ENCODE measurements around the gene PCDH1. TPM values are rescaled to one million over a fixed set of nuclear protein-coding genes. Genes with fewer than 3 reads are reported as not detected.

The PCDH1 gene
- polyA plus RNA-seq, 3 donors, result 18.7 to 26.2 (median 21.0) TPM

DNA sequence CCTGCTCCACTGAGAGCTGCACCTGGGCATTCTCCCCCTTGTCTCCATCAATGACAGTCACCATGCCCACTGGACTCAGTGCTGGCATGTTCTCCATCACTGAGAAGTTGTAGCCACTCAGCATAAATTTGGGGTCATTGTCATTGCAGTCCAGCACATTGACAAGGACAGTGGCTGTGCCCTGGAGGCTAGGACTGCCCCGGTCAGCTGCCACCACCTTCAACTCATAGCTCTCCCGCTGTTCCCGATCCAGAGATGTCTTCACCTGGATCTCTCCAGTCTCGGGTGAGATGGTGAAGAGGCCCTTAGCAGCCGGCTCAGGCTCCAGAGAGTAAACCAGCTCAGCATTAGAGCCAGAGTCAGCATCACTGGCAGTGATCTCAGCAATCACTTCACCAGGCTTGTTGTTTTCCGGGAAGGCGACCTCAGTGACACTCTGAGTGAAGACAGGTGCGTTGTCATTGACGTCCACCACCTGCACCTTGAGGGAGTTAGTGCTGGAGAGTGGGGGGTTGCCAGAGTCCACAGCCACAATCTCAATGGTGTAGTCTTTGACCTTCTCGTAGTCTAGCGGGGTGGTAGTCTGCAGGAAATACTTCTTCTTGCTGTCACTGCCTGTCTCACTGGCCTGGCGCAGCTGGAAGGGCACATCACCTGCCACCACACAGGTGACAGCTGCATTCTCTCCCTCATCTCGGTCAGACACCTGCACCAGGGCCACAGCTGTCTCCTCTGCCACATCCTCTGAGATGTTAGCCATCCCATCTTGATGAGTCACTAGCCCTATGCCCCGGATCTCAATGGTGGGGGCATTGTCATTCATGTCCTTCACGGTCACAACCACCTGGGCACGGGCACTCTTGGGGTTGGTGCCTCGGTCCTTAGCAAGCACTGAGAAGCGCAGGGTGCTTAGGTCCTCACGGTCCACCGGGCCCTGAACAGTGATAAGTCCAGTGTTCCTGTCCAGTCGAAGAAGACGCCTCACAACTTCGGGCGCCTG lies 13.5 kb downstream of the PCDH1 start:
- no peak for DNase-seq (ENCODE audit: extremely low read depth in 1 of 11, low read depth in 9 of 11, low spot score in 4 of 11)

DNA sequence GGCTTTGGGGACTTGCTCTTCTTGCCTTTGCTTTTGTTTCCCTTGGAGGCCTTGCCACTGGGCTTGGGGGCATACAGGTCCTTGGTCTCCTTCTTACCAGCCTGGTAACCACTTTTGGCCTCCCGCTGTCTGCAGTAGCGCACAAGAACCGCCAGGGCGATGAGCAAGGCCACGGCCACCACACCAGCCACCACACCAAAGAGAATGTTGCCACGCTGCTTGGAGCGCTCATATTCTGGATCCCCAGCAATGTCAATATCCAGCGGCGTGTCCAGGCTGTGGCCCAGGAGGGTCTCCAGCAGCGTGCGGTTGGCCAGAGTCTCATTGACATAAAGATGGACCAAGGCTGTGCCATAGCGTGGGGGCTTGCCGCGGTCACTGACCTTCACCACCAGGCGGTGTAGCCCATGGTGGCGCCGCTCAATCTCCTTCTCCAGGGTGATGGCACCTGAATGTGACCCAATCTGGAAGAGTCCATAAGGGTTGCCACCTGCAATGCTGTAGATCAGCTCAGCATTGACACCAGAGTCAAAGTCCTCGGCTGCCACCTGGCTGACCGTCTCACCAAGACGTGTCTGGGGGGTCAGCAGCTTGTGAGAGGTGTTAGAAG lies 14.5 kb downstream of the PCDH1 start:
- DNase-seq (ENCODE audit: extremely low read depth in 1 of 11, low read depth in 9 of 11, low spot score in 4 of 11), result no peak

DNA sequence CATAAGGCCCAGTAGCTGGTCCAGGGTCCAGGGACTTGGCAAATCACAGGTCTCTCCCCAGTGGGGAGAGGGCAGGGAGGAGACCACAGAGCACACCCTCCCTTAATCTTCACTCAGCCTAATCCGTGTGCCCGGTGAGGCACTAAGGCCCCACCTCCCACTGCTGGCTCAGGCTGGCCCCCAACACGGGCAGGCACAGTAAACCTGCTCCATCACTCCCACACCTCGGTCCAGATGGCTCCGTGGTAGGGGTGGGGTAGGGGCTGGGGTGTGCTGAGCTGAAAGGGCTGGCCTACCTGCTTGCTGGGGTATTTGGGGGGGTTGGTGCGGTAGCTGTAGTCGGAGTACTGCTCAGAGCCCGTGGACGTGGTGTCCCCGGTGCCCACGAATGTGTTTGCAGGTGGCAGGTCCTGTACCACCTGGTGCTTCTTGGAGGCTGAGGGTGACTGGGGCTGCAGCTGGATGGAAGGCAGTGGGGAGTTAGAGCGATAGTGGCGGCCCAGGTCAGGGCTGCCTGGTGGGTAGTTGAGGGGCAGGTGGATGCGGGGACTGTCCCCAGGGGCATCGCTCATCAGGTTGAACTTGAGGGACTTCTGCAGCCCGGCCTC lies 15.2 kb downstream of the PCDH1 start:
- no peak for DNase-seq (ENCODE audit: extremely low read depth in 1 of 11, low read depth in 9 of 11, low spot score in 4 of 11)

DNA sequence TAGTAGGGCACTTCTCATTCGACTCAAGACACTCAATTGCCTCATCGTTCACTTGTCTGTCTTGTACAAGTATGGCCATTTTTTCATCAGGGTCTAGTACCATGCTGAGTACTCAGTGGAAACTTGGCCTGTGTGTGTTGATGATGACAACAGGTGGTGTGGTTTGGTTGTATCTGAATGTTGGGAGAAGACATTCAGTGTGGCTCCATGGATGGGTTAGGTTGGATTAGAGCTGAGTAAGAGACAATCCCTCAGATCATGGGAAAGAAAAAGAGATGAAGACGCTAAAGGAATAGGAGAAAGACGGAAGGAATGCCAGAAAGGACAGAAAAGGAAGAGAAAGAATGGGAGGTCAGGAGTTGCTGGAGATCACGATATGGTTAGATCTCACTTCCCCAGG lies 17.0 kb downstream of the PCDH1 start:
- no peak for DNase-seq (ENCODE audit: extremely low read depth in 1 of 11, low read depth in 9 of 11, low spot score in 4 of 11)

DNA sequence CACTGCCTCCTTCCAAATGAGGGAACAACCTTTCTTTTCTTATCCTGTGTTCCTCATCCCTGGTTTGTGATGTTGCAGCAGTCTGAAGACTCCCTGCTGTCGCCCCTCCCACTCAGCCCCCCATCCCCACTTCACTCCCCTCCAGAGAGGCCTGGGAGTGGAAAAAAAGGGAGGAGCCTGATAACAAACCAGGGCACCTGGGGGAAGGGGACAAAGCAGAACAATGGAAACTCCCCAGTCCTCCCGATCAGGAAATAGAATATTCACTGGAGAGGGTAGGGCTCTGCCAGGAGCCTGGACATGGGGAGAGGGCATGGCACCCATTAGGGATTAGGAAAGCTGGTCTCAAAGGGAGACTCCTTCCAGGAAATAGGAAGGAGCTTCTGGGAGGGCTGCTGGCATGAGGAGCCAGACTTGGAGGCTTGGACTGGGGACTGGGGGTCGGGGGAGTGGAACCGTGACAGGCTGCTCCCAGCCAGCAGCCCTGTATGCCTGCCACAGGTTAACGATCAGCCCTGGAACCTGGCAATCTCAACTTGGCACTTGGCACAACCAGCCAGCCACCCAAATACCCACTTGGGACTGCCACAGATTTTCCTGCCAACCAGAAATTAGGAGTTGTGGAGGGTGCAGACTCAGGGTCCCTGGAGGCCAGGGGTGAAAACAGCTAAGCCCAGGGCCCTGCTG lies 20.0 kb downstream of the PCDH1 start:
- DNase-seq (ENCODE audit: extremely low read depth in 1 of 11, low read depth in 9 of 11, low spot score in 4 of 11), result no peak

DNA sequence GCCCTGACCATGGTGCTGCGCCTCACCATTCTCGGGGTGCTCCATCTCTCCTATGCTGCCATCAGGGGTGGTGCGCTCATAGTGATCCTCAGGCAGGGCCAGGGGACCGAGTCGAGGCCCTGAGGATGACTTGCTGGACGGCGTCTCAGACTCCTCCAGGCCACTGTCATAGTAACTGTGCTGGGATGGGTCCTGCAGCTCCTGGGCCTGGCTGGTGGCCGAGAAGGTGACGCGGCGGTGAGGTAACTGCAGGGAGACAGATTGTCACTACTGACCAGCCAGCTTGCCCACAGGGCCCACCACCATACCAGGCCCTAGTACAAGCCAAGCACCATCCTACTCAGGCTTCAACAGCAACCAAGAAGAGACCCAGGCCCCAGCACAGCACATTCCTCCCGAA lies 21.0 kb downstream of the PCDH1 start:
- DNase-seq (ENCODE audit: extremely low read depth in 1 of 11, low read depth in 9 of 11, low spot score in 4 of 11), result no peak

DNA sequence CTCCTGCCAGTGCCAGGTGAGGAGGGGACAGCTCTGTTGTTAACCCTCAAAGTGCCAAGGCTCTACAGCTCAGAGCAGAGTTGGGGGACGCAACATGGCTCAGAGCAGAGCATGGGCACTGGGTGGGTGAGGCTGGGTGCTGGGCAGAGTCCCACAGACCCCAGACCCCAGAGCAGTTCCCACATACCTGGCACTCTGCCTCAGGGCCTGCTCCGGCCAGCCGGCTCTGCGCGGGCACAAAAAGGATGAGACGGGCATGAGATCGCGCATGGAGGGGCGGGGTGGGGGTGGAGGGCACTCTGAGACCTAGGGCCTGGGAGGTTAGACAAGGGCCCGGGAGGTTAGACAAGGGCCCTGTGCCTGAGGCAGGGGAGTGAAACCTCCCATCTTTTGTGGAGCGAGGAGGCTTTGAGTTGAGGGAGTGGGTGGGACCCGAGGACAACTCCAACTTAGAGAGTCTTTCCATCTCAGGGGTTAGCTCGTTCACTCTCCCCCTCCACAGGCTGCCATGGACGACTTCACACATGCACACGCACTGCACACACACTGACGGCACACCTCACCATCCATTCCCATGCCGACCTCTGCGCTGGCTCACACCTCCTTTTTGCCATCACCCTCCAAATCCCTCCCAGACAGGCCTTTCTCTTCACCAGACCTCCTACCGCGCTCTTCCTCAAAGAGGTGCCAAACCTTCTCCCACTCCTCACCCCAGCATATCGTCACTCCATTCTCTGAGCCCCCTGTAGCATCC lies 22.0 kb downstream of the PCDH1 start:
- no peak for DNase-seq (ENCODE audit: extremely low read depth in 1 of 11, low read depth in 9 of 11, low spot score in 4 of 11)

DNA sequence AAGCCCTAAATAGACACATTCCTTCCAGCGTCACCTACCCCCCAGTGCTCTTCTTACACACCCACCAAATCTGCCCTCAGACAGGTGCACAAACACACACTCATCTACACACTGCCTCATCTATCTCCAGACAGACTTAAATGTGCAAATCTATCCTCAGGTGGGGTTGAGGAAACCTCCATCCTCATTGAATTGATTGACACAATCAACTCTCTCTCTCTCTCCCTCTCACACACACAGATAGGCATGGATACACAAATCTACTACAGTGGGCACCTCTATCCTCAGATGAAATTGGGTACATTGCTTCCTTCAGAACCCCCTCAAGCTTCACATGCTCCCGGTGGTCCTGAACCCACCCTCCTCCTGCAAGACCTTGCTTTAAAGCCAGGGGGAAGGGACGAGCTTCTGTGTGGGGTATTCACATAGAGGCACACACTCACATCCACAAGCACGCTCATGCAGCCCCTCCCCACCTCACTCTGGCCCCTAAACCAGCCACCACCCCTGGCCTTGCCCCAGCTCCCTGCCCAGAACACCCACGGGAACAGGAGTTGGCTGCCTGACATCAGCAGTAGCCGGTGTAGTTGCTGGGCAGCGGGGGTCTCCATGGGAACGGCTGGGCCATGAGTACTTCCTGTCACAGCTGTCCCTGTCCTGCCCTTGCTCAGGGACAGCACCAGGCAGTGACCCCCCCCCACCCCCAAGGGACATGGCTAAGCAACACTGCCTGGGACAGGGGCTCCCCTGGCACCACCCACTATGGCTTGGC lies 22.8 kb downstream of the PCDH1 start:
- DNase-seq (ENCODE audit: extremely low read depth in 1 of 11, low read depth in 9 of 11, low spot score in 4 of 11), result no peak

DNA sequence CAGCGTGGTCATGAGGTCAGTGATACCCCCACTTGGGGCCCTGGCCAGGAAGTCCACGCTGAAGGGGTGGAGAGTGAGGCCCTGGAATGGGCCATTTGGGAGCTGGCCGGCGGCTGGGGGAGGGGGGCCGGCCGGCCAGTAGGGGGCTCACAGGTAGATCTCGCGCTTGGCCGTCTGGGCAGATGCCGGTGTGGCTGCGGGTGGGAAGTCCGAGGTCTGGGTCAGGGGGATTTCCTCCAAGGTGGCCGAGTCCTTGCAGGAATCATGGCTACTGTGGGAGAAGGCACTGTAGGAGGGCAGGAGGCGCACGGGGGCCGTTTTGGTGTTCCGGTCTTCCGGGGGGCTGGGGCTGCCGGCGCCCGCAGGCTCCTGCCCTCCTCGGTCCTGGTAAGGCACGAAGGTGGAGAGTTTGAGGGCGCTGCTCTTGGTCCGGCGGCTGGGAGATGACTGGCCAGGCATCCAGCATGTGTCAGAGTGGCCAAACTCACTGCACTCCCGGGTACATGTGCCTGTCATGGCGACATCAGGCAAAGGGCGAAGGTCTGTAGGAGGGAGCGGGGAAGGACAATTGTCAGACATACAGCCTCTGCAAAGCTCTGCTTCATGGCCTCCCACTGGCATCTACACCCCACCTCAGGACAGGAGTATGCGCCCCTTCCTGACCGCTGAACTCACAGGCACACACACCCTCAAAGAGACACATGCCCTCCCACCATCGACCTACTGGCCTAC lies 24.1 kb downstream of the PCDH1 start:
- DNase-seq (ENCODE audit: extremely low read depth in 1 of 11, low read depth in 9 of 11, low spot score in 4 of 11), result no peak

DNA sequence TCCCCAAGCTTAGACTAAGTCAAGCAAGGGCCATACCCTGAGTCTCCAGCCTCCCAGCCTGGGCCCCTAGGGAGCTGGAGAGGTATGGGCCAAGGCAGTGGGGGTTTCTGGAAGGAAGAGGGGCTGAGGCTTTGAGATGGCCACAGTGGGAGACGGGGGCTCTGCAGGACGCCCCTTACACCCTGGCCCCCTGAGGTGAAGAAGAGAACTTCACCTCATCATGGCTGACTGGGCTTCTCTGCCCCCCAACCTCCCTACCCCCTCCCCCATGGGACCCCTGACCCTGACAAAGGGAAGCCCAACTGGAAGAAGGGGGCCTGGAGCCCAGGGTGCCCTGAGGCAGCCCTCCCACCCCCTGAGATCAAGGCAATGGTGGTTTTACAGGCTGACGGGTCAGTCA lies 25.8 kb downstream of the PCDH1 start:
- DNase-seq (ENCODE audit: extremely low read depth in 1 of 11, low read depth in 9 of 11, low spot score in 4 of 11), result no peak

DNA sequence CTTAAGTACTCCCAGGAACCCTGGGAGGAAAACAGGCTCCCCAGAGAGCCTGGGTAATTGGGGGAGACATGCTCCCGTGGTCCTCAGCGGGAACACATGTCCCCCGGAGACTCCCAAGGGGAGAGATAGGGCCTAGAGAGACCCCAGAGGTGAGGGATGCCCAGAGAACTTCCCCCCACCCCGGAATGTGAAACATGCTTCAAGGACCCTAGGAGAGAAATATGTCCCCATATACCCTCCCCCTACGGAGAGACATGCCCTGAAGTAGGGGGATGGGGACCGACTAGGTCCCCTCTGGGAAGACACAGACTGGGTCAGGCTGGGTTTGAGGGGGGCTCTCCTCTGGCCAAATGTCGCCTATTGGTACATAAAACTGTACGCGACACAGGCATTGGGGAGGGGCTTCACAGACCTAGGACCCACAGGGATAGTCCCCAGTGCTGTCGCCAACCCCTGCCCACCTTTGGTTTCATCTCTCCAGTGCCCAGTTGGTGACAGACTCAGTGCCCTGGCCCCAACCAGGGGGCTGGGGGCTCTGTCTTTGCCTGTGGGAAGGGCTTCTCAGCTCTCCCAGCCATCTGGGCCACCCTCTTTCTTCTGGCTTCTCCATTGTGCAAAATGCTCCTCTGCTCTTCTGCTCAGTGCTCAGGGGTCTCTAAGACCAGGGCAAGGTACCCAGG lies 26.9 kb downstream of the PCDH1 start:
- DNase-seq (ENCODE audit: extremely low read depth in 1 of 11, low read depth in 9 of 11, low spot score in 4 of 11), result no peak

DNA sequence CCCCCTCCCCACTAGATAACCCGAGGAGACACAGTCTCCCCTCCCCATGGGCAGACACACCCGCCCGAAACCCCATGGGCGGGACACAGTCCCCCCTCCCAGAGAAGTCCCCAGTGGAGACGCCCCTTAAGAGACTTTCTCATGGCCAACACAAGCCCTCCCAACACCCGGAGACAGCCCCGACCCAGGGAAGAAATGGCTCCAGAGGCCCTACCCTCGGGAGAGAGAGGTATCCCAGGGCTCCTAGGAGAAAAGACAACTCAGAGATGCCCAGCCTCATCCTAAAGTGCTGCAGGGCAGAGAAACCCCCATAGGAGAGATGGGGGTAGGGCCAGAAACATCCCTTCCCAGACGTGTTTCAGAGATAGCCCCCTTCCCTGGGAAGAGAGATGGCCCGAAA lies 27.4 kb downstream of the PCDH1 start:
- DNase-seq (ENCODE audit: extremely low read depth in 1 of 11, low read depth in 9 of 11, low spot score in 4 of 11), result no peak

DNA sequence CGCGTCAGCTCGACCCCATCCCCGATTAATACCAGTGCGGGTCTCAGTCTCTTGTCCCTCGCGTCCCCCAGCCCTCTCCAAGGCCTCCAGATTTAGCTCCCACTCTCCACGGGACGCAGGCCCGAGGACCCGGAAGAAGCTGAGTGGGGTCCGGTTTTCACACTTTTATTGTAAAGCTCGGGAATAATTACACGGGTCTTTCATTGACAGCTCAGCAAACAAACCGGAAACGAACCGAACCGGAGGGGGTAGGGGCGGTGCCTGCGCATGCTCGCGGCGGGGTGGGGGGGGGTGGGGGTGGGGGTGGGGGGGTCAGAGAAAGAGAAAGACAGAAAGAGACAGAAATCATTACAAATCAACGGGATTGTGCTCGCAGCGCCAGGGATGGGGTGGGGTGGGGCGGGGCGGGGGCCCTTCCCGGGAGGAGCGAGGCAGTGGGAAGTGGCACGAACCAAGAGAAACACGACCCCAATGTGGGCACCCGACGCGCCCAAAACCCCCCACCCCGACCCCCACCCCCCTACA lies 27.9 kb downstream of the PCDH1 start:
- peak in 1 of 11 donors; percentile 47 for DNase-seq (ENCODE audit: extremely low read depth in 1 of 11, low read depth in 9 of 11, low spot score in 4 of 11)

DNA sequence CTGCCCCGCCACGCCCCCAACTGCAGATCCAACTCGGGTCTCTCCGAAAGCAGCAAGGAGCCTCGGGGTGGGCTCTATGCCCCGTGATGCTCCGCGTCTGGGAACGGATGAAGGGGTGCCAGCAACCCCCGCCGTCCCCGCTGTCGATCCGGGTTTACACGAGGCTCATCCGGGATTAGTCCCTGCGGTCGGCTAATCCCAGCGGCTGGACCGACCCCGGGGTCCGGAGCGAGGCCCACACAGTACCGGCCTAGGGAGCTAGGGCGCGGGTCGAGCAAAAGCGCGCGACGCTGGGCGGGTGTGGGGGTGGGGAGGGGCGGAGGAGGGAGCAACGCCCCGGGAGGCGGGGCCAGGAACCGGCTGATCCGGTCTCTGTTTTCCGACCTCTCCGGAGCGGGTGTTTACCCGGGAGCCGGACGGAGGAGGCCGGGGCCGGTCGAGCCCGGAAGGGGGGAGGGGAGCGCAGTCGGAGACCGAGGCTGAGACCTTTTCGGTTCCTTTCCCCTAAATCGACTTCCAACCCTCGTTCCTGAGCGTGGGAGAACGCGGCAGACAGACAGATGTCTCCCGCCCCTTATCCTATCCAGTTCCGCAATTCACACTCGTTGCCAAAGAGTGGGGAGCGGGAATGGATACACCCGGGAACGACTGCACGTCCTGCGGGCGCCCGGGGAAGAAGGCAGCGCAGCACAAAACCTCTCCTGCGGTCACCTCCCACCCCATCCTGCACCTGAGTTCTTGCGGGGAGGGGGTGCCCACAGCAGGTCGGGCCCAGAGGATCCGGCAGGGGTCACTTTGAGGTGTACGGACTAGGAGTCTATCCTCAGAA lies 28.6 kb downstream of the PCDH1 start:
- peak in 10 of 11 donors; percentile 72 to 84 (median 78) for DNase-seq (ENCODE audit: extremely low read depth in 1 of 11, low read depth in 9 of 11, low spot score in 4 of 11)

DNA sequence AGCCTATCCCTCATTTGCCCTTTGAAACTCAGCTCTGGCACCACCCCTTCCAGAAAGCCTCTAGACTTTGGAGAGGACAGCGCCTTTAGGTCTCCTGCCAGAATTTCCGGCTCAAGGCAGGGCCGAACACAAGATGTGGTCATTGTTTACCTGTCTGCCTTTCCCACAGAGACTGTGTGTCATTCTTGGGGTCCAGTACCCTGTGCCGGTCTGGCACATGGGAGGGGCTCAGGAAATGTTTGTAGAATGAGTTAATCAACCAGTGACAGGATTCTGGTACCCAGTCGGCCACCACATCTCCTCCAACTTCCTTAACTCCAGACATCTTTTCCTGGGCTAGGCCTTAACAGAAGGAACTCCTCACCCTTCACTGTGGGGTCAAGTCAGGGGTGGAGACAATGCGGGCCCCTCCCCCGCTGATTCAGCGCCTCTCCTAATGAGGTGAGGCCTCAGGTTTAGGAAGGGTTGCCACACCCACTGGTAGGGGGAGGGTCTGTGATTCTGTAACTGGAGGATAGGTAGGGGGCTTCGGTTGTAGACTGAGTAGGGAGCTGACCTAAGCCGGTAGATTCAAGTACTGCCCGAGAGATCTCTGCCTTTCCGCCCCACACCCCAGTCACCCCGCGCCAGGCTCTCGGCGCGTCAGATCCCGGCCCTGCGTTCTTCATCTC lies 29.3 kb downstream of the PCDH1 start:
- DNase-seq (ENCODE audit: extremely low read depth in 1 of 11, low read depth in 9 of 11, low spot score in 4 of 11), result peak in 2 of 11 donors; percentile 35 to 36
